Measurements from ENCODE around the gene LMAN1L.

- TF ChIP-seq CTCF (IDR thresholded peaks at IDR 0.05; ENCODE audit: low read depth, low read length) = no peak
- TF ChIP-seq, protein P1, sequence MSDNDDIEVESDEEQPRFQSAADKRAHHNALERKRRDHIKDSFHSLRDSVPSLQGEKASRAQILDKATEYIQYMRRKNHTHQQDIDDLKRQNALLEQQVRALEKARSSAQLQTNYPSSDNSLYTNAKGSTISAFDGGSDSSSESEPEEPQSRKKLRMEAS (IDR thresholded peaks at IDR 0.05; ENCODE audit: low read depth, low read length) = no peak
Observed at GRCh38 chr15:74779162-74779648, 33.4 kb upstream of the LMAN1L start.
